ENCODE data around the gene COLEC12. TPM values are rescaled to one million over a fixed set of nuclear protein-coding genes. Genes with fewer than 3 reads are reported as not detected.

The COLEC12 gene
- total RNA-seq, 4 donors from 2014 or later = 6.3 to 34.7 (median 19.8) TPM

GRCh38 chr18:306608-307255 lies 193.8 kb downstream of the COLEC12 start:
- TF ChIP-seq POLR2A (IDR thresholded peaks at IDR 0.05) (no peak), CTCF (IDR thresholded peaks at IDR 0.05) (no peak)
- no peaks in the 10 kb centered on the region for H3K9me3 ChIP-seq
- H3K4me1 ChIP-seq = no peaks in the 10 kb centered on the region
- H3K27me3 ChIP-seq = no peaks in the 10 kb centered on the region
- no peak overlapping the region for H3K27ac ChIP-seq
- intact Hi-C loops (cut with DNase I) = no loop called here
- 87 to 89% methylated on average over 7 of the region's 7 CpGs for WGBS, 2 donors
- no peak overlapping the region for H3K4me3 ChIP-seq (replicated peaks in 1 of 3)
- DNase-seq = no peak
- H3K36me3 ChIP-seq = no peaks in the 10 kb centered on the region

GRCh38 chr18:305003-305501 lies 195.4 kb downstream of the COLEC12 start:
- H3K9me3 ChIP-seq = no peaks in the 10 kb centered on the region
- H3K27me3 ChIP-seq = no peaks in the 10 kb centered on the region
- H3K27ac ChIP-seq = no peak overlapping the region
- intact Hi-C loops (cut with DNase I) = no loop called here
- WGBS, 2 donors = 44 to 53% methylated on average over 6 of the region's 6 CpGs
- DNase-seq = no peak
- no peaks in the 10 kb centered on the region for H3K36me3 ChIP-seq
- TF ChIP-seq CTCF (IDR thresholded peaks at IDR 0.05) (no peak), POLR2A (IDR thresholded peaks at IDR 0.05) (no peak)
- no peaks in the 10 kb centered on the region for H3K4me1 ChIP-seq
- H3K4me3 ChIP-seq (replicated peaks in 1 of 3) = no peak overlapping the region

GRCh38 chr18:303607-304006 lies 196.9 kb downstream of the COLEC12 start:
- H3K4me1 ChIP-seq = no peaks in the 10 kb centered on the region
- intact Hi-C loops (cut with DNase I) = no loop called here
- no peaks in the 10 kb centered on the region for H3K36me3 ChIP-seq
- DNase-seq = no peak
- H3K27ac ChIP-seq = no peak overlapping the region
- H3K4me3 ChIP-seq (replicated peaks in 1 of 3) = no peak overlapping the region
- no peaks in the 10 kb centered on the region for H3K9me3 ChIP-seq
- 78 to 80% methylated on average over 2 of the region's 2 CpGs for WGBS, 2 donors
- H3K27me3 ChIP-seq = no peaks in the 10 kb centered on the region
- TF ChIP-seq POLR2A (IDR thresholded peaks at IDR 0.05) = no peak
- no peak for TF ChIP-seq CTCF (IDR thresholded peaks at IDR 0.05)

GRCh38 chr18:303011-303410 lies 197.5 kb downstream of the COLEC12 start:
- H3K27me3 ChIP-seq = no peaks in the 10 kb centered on the region
- whole genome bisulfite sequencing, 2 donors = 0 to 39% methylated on average over 1 of the region's 1 CpG
- no peaks in the 10 kb centered on the region for H3K9me3 ChIP-seq
- intact Hi-C loops (cut with DNase I) = no loop called here
- no peak overlapping the region for H3K4me3 ChIP-seq (replicated peaks in 1 of 3)
- TF ChIP-seq POLR2A (IDR thresholded peaks at IDR 0.05) = no peak
- no peak for TF ChIP-seq CTCF (IDR thresholded peaks at IDR 0.05)
- DNase-seq = no peak
- no peaks in the 10 kb centered on the region for H3K36me3 ChIP-seq
- no peaks in the 10 kb centered on the region for H3K4me1 ChIP-seq
- H3K27ac ChIP-seq = no peak overlapping the region

- TF ChIP-seq POLR2A (IDR thresholded peaks at IDR 0.05) (no peak), CTCF (IDR thresholded peaks at IDR 0.05) (no peak)
- H3K4me1 ChIP-seq = no peaks in the 10 kb centered on the region
- no peaks in the 10 kb centered on the region for H3K9me3 ChIP-seq
- no peaks in the 10 kb centered on the region for H3K27me3 ChIP-seq
- no peak overlapping the region for H3K4me3 ChIP-seq (replicated peaks in 1 of 3)
- no peaks in the 10 kb centered on the region for H3K36me3 ChIP-seq
- no peak for DNase-seq
- WGBS, 2 donors = 73 to 81% methylated on average over 7 of the region's 7 CpGs
- intact Hi-C loops (cut with DNase I) = no loop called here
- no peak overlapping the region for H3K27ac ChIP-seq
These were observed 198.4 kb downstream of the COLEC12 start for GRCh38 chr18:302097-302496.

Data from thyroid gland (tissue), 4 donors.